HFFc6 (cell line): ENCODE data around the gene STK35. TPM values are rescaled to one million over a fixed set of nuclear protein-coding genes. Genes with fewer than 3 reads are reported as not detected.
"Not testable (repeated sequence)": the region's sequence is repeated elsewhere in the genome, so short reads cannot be mapped to it uniquely, and the experiment has no call there.

ENCODE experiments used
- DNase-seq: peaks from one replicate; pipeline ENCODE4 v3.0.0-alpha.2; 2018
- H3K27ac Mint-ChIP-seq: 2 replicates; pipeline ENCODE4 v1.8.0; 2020; ENCODE audit warnings: mild to moderate bottlenecking, mixed read lengths
- H3K27me3 Mint-ChIP-seq: 2 replicates; pipeline ENCODE4 v1.8.0; 2021; ENCODE audit warnings: mild to moderate bottlenecking, moderate library complexity, mixed read lengths; ENCODE audit not compliant: insufficient read depth
- H3K36me3 Mint-ChIP-seq: 2 replicates; pipeline ENCODE4 v1.8.0; 2021; ENCODE audit warnings: low read depth, mixed read lengths
- H3K4me1 Mint-ChIP-seq: 2 replicates; pipeline ENCODE4 v1.8.0; 2020; ENCODE audit warnings: low read depth, mixed read lengths
- H3K4me3 Mint-ChIP-seq: 2 replicates; pipeline ENCODE4 v1.8.0; 2020; ENCODE audit warnings: mild to moderate bottlenecking, moderate library complexity, mixed read lengths
- H3K9me3 Mint-ChIP-seq: 2 replicates; pipeline ENCODE4 v1.8.0; 2020; ENCODE audit warnings: mild to moderate bottlenecking, mixed read lengths
- CTCF ChIP-seq: fragments of 200-600 bp; sonication (generic); IDR thresholded peaks from 2 replicates; pipeline ENCODE4 v1.5.0; 2021; ENCODE audit warnings: antibody characterized with exemption, mild to moderate bottlenecking
- total RNA-seq, 6 experiments: library from RNA; stranded (reverse); fragmentation: NEBNext Ultra II Directional; extraction: Animal tissue kit (Norgen Biotek cat#: 25700); gene quantifications; 2 replicates in 1 of 6; 3 replicates in 5 of 6; pipeline ENCODE4 v1.2.3, GENCODE V29; 2021

The STK35 gene
- total RNA-seq, 6 experiments from 2014 or later, result 14.0 to 16.7 (median 15.1) TPM

GRCh38 chr20:2179233-2179580 is 77.6 kb downstream of the STK35 start:
- H3K9me3 Mint-ChIP-seq, result no peaks in the 10 kb centered on the region
- DNase-seq, result no peak
- H3K27me3 Mint-ChIP-seq, result peaks cover 34% of the 10 kb centered on the region
- H3K27ac Mint-ChIP-seq, result no peak overlapping the region
- H3K36me3 Mint-ChIP-seq, result no peaks in the 10 kb centered on the region
- H3K4me3 Mint-ChIP-seq, result no peak overlapping the region
- TF ChIP-seq CTCF, result no peak
- no peaks in the 10 kb centered on the region for H3K4me1 Mint-ChIP-seq

GRCh38 chr20:2179949-2180348 is 78.3 kb downstream of the STK35 start:
- TF ChIP-seq CTCF, result no peak
- H3K4me3 Mint-ChIP-seq, result no peak overlapping the region
- H3K36me3 Mint-ChIP-seq, result no peaks in the 10 kb centered on the region
- H3K9me3 Mint-ChIP-seq, result no peaks in the 10 kb centered on the region
- no peak overlapping the region for H3K27ac Mint-ChIP-seq
- H3K4me1 Mint-ChIP-seq, result no peaks in the 10 kb centered on the region
- peaks cover 28% of the 10 kb centered on the region for H3K27me3 Mint-ChIP-seq
- no peak for DNase-seq

- no peak overlapping the region for H3K27ac Mint-ChIP-seq
- no peak for DNase-seq
- H3K4me3 Mint-ChIP-seq, result no peak overlapping the region
- H3K36me3 Mint-ChIP-seq, result 0 out of 2 replicates have a peak, but pooled peaks cover 5% of the 10 kb centered on the region
- H3K27me3 Mint-ChIP-seq, result peaks cover 11% of the 10 kb centered on the region
- H3K9me3 Mint-ChIP-seq, result peaks cover 15% of the 10 kb centered on the region
- no peak for TF ChIP-seq CTCF
- H3K4me1 Mint-ChIP-seq, result no peaks in the 10 kb centered on the region
These were observed 81.8 kb downstream of the STK35 start for GRCh38 chr20:2183381-2183780.

- Mint-ChIP-seq H3K27me3 (peaks cover 20% of the 10 kb centered on the region), H3K9me3 (peaks cover 15% of the 10 kb centered on the region)
- H3K36me3 Mint-ChIP-seq, DNase-seq, H3K4me3 Mint-ChIP-seq, H3K27ac Mint-ChIP-seq, H3K4me1 Mint-ChIP-seq: not testable (repeated sequence)
These were observed 83.3 kb downstream of the STK35 start for GRCh38 chr20:2184933-2185332.

- H3K27ac Mint-ChIP-seq, result no peak overlapping the region
These were observed 94.0 kb downstream of the STK35 start for GRCh38 chr20:2195614-2196013.

GRCh38 chr20:2197166-2197565 is 95.5 kb downstream of the STK35 start:
- Mint-ChIP-seq H3K27me3 (peaks cover 24% of the 10 kb centered on the region), H3K36me3 (no peaks in the 10 kb centered on the region)

More at GRCh38 chr20:2195614-2196013, 94.0 kb downstream of the STK35 start:
- Mint-ChIP-seq H3K27me3 (peaks cover 35% of the 10 kb centered on the region), H3K36me3 (no peaks in the 10 kb centered on the region), H3K9me3 (no peaks in the 10 kb centered on the region), H3K4me1 (no peaks in the 10 kb centered on the region), H3K4me3 (no peak overlapping the region)
- DNase-seq, result no peak
- peak; percentile 13; the same call in 1 of the 2 replicates for TF ChIP-seq CTCF

More at GRCh38 chr20:2197166-2197565, 95.5 kb downstream of the STK35 start:
- no peak for DNase-seq
- no peak overlapping the region for H3K4me3 Mint-ChIP-seq
- H3K27ac Mint-ChIP-seq, result no peak overlapping the region
- no peak for TF ChIP-seq CTCF
- no peaks in the 10 kb centered on the region for H3K9me3 Mint-ChIP-seq
- peaks cover 9% of the 10 kb centered on the region for H3K4me1 Mint-ChIP-seq

Other genes starting within 250 kb of the STK35 start
- 10 to 100 TPM; 44.0 to 66.2 (median 47.5) TPM for gene SIRPA, start 206.4 kb upstream of the STK35 start, total RNA-seq
- not detected for gene PDYN, start 107.8 kb upstream of the STK35 start, total RNA-seq
- gene TGM3, start 194.2 kb downstream of the STK35 start, total RNA-seq, result under 1 TPM in 2 of 6 experiments, not detected in 4; 0.09 to 0.15 TPM